A549 (cell line): ENCODE measurements around the gene RPS4Y1.
"Not testable (repeated sequence)": the region's sequence is repeated elsewhere in the genome, so short reads cannot be mapped to it uniquely, and the experiment has no call there.

ENCODE experiments used
- CHD2 ChIP-seq: fragments of 150-350 bp; IDR thresholded peaks from 2 replicates; pipeline ENCODE4 v1.6.1; 2014; ENCODE audit warnings: low read length; ENCODE audit not compliant: partially characterized antibody
- CTCF ChIP-seq: fragments of >200 bp; sonication (Bioruptor Twin); formaldehyde crosslinking; IDR thresholded peaks from 3 replicates; pipeline ENCODE4 v1.5.1; 2016
- EP300 ChIP-seq, 2 experiments: fragments of >200 bp; sonication (Bioruptor Twin); formaldehyde crosslinking; IDR thresholded peaks; 2 replicates in 1 of 2; 3 replicates in 1 of 2; pipeline ENCODE4 v1.6.1; 2016 to 2017
- HEYL ChIP-seq: fragments of 250-450 bp; sonication (Bioruptor Pico); IDR thresholded peaks from 2 replicates; pipeline ENCODE4 v1.8.0; 2021; ENCODE audit warnings: mild to moderate bottlenecking, moderate library complexity
- JUNB ChIP-seq: fragments of >200 bp; sonication (Bioruptor Twin); formaldehyde crosslinking; IDR thresholded peaks from 2 replicates; pipeline ENCODE4 v1.6.1; 2016
- POLR2A ChIP-seq: IDR thresholded peaks from 2 replicates; pipeline ENCODE4 v1.6.1; 2012; ENCODE audit warnings: mild to moderate bottlenecking, low read length
- RAD21 ChIP-seq, 2 experiments: fragments of >200 bp in 1 of 2; sonication (Bioruptor Twin) in 1 of 2; formaldehyde crosslinking in 1 of 2; IDR thresholded peaks in 1 of 2; conservative IDR thresholded peaks in 1 of 2; 2 replicates in 1 of 2; 3 replicates in 1 of 2; pipeline ENCODE4 v1.6.1; 2012 to 2018; ENCODE audit warnings: inconsistent platforms in 1 of 2
- ZFP36 ChIP-seq: fragments of 450-650 bp; IDR thresholded peaks from 2 replicates; pipeline ENCODE4 v1.6.1; 2014; ENCODE audit warnings: borderline replicate concordance; ENCODE audit not compliant: partially characterized antibody

- TF ChIP-seq HEYL (CRISPR knock-in tag); CTCF; ZFP36; JUNB; CHD2; EP300 (IDR thresholded peaks at IDR 0.05); POLR2A; RAD21 (conservative IDR thresholded peaks at IDR 0.05 in 1 of 2, IDR thresholded peaks at IDR 0.05 in 1 of 2): not testable (repeated sequence)
Measured at GRCh38 chrY:2817146-2817896, 24.1 kb upstream of the RPS4Y1 start.
